Measurements from ENCODE around the gene ADRB2. TPM values are rescaled to one million over a fixed set of nuclear protein-coding genes. Genes with fewer than 3 reads are reported as not detected.

ADRB2 gene
- total RNA-seq, 1 experiment from 2014 or later: 0.26 TPM

GRCh38 chr5:148861088-148861487 lies 34.7 kb downstream of the ADRB2 start:
- H4K91ac ChIP-seq (ENCODE audit: insufficient read length, low read depth, low read length): no peak overlapping the region
- no peak overlapping the region for H3K27ac Mint-ChIP-seq
- no peak overlapping the region for H2BK12ac ChIP-seq (ENCODE audit: insufficient read length, low read depth, low read length)
- TF ChIP-seq CTCF (conservative IDR thresholded peaks at IDR 0.05): no peak
- no peak for DNase-seq
- H3K18ac ChIP-seq (ENCODE audit: insufficient read length, low read depth, low read length): no peak overlapping the region
- H2BK120ac ChIP-seq (ENCODE audit: low read depth, low read length, poor library complexity, severe bottlenecking): no peak overlapping the region
- no peak overlapping the region for H3K14ac ChIP-seq (ENCODE audit: insufficient read depth, low read length)
- no peaks in the 10 kb centered on the region for H3K79me1 ChIP-seq (ENCODE audit: insufficient read depth, low read depth, low read length, poor library complexity, severe bottlenecking)
- H3K23me2 ChIP-seq (ENCODE audit: insufficient read length, low read depth, low read length, poor library complexity, severe bottlenecking): no peaks in the 10 kb centered on the region
- no peak overlapping the region for H3K56ac ChIP-seq (ENCODE audit: insufficient read length, low read depth, low read length)
- H2AK5ac ChIP-seq (ENCODE audit: insufficient read length, low read length): no peak overlapping the region
- peaks cover 1% of the 10 kb centered on the region for H3K27me3 Mint-ChIP-seq (ENCODE audit: low read depth)
- no peak overlapping the region for H2BK5ac ChIP-seq (ENCODE audit: insufficient read length, low read length)
- H4K20me1 ChIP-seq (ENCODE audit: control insufficient read depth, insufficient read depth, insufficient read length): no peaks in the 10 kb centered on the region
- H2AFZ ChIP-seq (ENCODE audit: low read length): no peak overlapping the region
- no peak overlapping the region for H3K23ac ChIP-seq (ENCODE audit: insufficient read length, low read depth, low read length)
- no peak overlapping the region for H3K27ac ChIP-seq (ENCODE audit: insufficient read length, low read depth, low read length)
- peaks cover 0 to 4% of the 10 kb centered on the region in 2 experiments; a peak in 2 of 4 replicates for H3K4me1 Mint-ChIP-seq
- no peaks in the 10 kb centered on the region for H3K4me1 ChIP-seq (ENCODE audit: insufficient read depth, low read length)
- H3K79me2 ChIP-seq (ENCODE audit: insufficient read depth, low read length): no peaks in the 10 kb centered on the region
- H3K4ac ChIP-seq (ENCODE audit: low read depth, low read length): no peak overlapping the region
- H3K36me3 Mint-ChIP-seq (ENCODE audit: insufficient read depth in 1 of 3, low read depth in 3 of 3): no peaks in the 10 kb centered on the region
- H3K9me3 Mint-ChIP-seq: no peaks in the 10 kb centered on the region; a peak in 1 of 5 replicates
- no peak overlapping the region for H2BK20ac ChIP-seq (ENCODE audit: low read depth, low read length, poor library complexity, severe bottlenecking)
- WGBS (ENCODE audit: extremely low coverage, insufficient read length, low lambda C conversion rate): no CpG with 5 or more reads among the region's 2 CpGs
- H3K4me2 ChIP-seq (ENCODE audit: insufficient read depth, insufficient read length, low read length): no peak overlapping the region
- H4K5ac ChIP-seq (ENCODE audit: insufficient read length, low read depth, low read length): no peak overlapping the region
- H3K9me3 ChIP-seq (ENCODE audit: control insufficient read depth, low read depth, low read length): no peaks in the 10 kb centered on the region
- no peak overlapping the region for H3T11ph ChIP-seq (ENCODE audit: low read length)
- H3K27me3 ChIP-seq (ENCODE audit: insufficient read depth, low read length): no peaks in the 10 kb centered on the region
- H3K4me3 Mint-ChIP-seq: no peak overlapping the region
- no peak overlapping the region for H3K9ac ChIP-seq (ENCODE audit: extremely low read depth, insufficient read length, low read length)
- no peak overlapping the region for H4K8ac ChIP-seq (replicated peaks; ENCODE audit: insufficient read length, low read depth, low read length)
- no peak overlapping the region for H2BK15ac ChIP-seq (ENCODE audit: low read depth, low read length)

All from H9 (cell line).